GM18505 (cell line): Measurements from ENCODE around the gene PSMC4.
A peak's percentile ranks its signal among the peaks of the same experiment; 100 is the strongest.

Source experiments
- ATAC-seq: cut with Tn5 transposase; IDR thresholded peaks from one replicate; pipeline ENCODE4 v1.9.1; 2021; ENCODE audit not compliant: unreplicated experiment
- POLR2A ChIP-seq: IDR thresholded peaks from 4 replicates; pipeline ENCODE4 v1.6.1; 2011; ENCODE audit warnings: borderline replicate concordance; ENCODE audit not compliant: insufficient read depth, insufficient read length; ENCODE audit errors: extremely low read depth

The PSMC4 gene

GRCh38 chr19:39994361-39994760, 23.4 kb downstream of the PSMC4 start:
- no peak for TF ChIP-seq POLR2A
- no peak for ATAC-seq

- no peak for TF ChIP-seq POLR2A
- no peak for ATAC-seq
Measured at GRCh38 chr19:39995794-39996193, 24.8 kb downstream of the PSMC4 start.

- no peak for TF ChIP-seq POLR2A
- peak; percentile 18 for ATAC-seq
Measured at GRCh38 chr19:39996218-39996810, 25.3 kb downstream of the PSMC4 start.

- peak; percentile 93 for ATAC-seq
- peak; percentile 98 for TF ChIP-seq POLR2A
Measured at GRCh38 chr19:39996811-39997637, 26.1 kb downstream of the PSMC4 start, which contains the start of gene ZNF546. ZNF546 (plus strand) TSS chr19:39997060; CDS start chr19:39998327, 1,267 bp downstream.

- peak; percentile 12 for ATAC-seq
Measured at GRCh38 chr19:39997638-39998216, 26.8 kb downstream of the PSMC4 start.

GRCh38 chr19:39998501-39998900, 27.5 kb downstream of the PSMC4 start:
- ATAC-seq: no peak
- TF ChIP-seq POLR2A: no peak

More at GRCh38 chr19:39997638-39998216, 26.8 kb downstream of the PSMC4 start:
- no peak for TF ChIP-seq POLR2A

GRCh38 chr19:40005691-40006272, 34.8 kb downstream of the PSMC4 start:
- ATAC-seq: no peak
- no peak for TF ChIP-seq POLR2A

- ATAC-seq: no peak
- no peak for TF ChIP-seq POLR2A
Measured at GRCh38 chr19:40006273-40006691, 35.3 kb downstream of the PSMC4 start.

GRCh38 chr19:40009674-40010073, 38.7 kb downstream of the PSMC4 start:
- no peak for ATAC-seq
- TF ChIP-seq POLR2A: no peak

- no peak for TF ChIP-seq POLR2A
- ATAC-seq: no peak
Measured at GRCh38 chr19:40013991-40014390, 43.0 kb downstream of the PSMC4 start.

- no peak for TF ChIP-seq POLR2A
- no peak for ATAC-seq
Measured at GRCh38 chr19:40023969-40024368, 53.0 kb downstream of the PSMC4 start.

- no peak for ATAC-seq
- no peak for TF ChIP-seq POLR2A
Measured at GRCh38 chr19:40025938-40026596, 55.1 kb downstream of the PSMC4 start.

- ATAC-seq: no peak
- TF ChIP-seq POLR2A: no peak
Measured at GRCh38 chr19:40026597-40026970, 55.6 kb downstream of the PSMC4 start.
